BLaER1 treated with 17β-estradiol and CSF1 and Interleukin-3, amounts not matched to agents 10 nM and 100 nM (cell line): ENCODE data around the gene PIP5K1B.

Experiments used
- H3K27ac ChIP-seq, 11 experiments: shearing (Covaris generic); formaldehyde crosslinking; 2 replicates each; pipeline ENCODE4 v1.8.1; 2022
- H3K27me3 ChIP-seq, 11 experiments: shearing (Covaris generic); formaldehyde crosslinking; 2 replicates each; pipeline ENCODE4 v1.8.1; 2022
- H3K36me3 ChIP-seq, 11 experiments: shearing (Covaris generic); formaldehyde crosslinking; 2 replicates each; pipeline ENCODE4 v1.8.1; 2022
- H3K4me1 ChIP-seq, 10 experiments: shearing (Covaris generic); formaldehyde crosslinking; 2 replicates each; pipeline ENCODE4 v1.8.1; 2022
- H3K4me2 ChIP-seq, 11 experiments: shearing (Covaris generic); formaldehyde crosslinking; 2 replicates each; pipeline ENCODE4 v1.8.1; 2022
- H3K4me3 ChIP-seq, 10 experiments: shearing (Covaris generic); formaldehyde crosslinking; 2 replicates each; pipeline ENCODE4 v1.8.1; 2022
- H3K9ac ChIP-seq, 11 experiments: shearing (Covaris generic); formaldehyde crosslinking; 2 replicates each; pipeline ENCODE4 v1.8.1; 2022
- H3K9me3 ChIP-seq, 11 experiments: shearing (Covaris generic); formaldehyde crosslinking; replicated peaks in 1 of 11; 2 replicates each; pipeline ENCODE4 v1.8.1; 2022
- H4K20me1 ChIP-seq, 11 experiments: shearing (Covaris generic); formaldehyde crosslinking; 2 replicates each; pipeline ENCODE4 v1.8.1; 2022
- Cebpa-rat ChIP-seq, 11 experiments: shearing (Covaris generic); IDR thresholded peaks; 2 replicates each; pipeline ENCODE4 v1.8.1; 2022

The PIP5K1B gene

GRCh38 chr9:68727636-68728035, 22.6 kb downstream of the PIP5K1B start:
- no peaks in the 10 kb centered on the region for H4K20me1 ChIP-seq
- no peak overlapping the region for H3K4me2 ChIP-seq
- H3K9ac ChIP-seq = no peak overlapping the region
- TF ChIP-seq Cebpa-rat (IDR thresholded peaks at IDR 0.05) = no peak
- H3K27ac ChIP-seq = no peak overlapping the region
- no peaks in the 10 kb centered on the region for H3K4me1 ChIP-seq
- H3K4me3 ChIP-seq = no peak overlapping the region
- peaks cover 0 to 14% (median 7%) of the 10 kb centered on the region in 11 experiments; a peak in 12 of 22 replicates for H3K9me3 ChIP-seq
- H3K27me3 ChIP-seq = no peaks in the 10 kb centered on the region
- H3K36me3 ChIP-seq = no peaks in the 10 kb centered on the region

DNA sequence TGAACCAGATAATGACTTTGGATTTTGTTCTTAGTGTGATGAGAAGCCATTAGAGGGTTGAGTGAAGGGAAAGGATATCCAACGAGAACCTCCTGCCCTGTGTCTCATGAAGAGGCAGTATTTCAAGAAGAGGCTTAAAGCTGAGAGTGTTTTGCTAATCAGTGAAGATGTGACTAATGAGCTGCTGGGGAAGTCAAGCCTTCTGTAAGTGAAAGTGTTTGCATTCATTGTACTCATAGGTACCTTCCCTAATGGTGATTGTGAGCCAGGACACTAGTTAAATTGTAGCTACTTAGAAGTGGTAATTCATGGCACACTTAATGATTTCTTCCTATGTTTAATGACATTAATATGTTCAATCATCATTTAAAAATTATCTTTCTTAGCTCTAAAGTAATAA, 23.7 kb downstream of the PIP5K1B start:
- Histone ChIP-seq H3K4me2 (no peak overlapping the region), H3K27me3 (no peaks in the 10 kb centered on the region), H3K9me3 (peaks cover 0 to 7% (median 6%) of the 10 kb centered on the region in 11 experiments; a peak in 12 of 22 replicates), H3K4me3 (no peak overlapping the region), H3K36me3 (no peaks in the 10 kb centered on the region), H3K4me1 (no peaks in the 10 kb centered on the region), H4K20me1 (no peaks in the 10 kb centered on the region), H3K9ac (no peak overlapping the region), H3K27ac (no peak overlapping the region)
- TF ChIP-seq Cebpa-rat (IDR thresholded peaks at IDR 0.05) = no peak

- Histone ChIP-seq H3K9ac (no peak overlapping the region), H3K9me3 (no peaks in the 10 kb centered on the region; a peak in 1 of 22 replicates), H3K27me3 (no peaks in the 10 kb centered on the region), H4K20me1 (no peaks in the 10 kb centered on the region), H3K4me3 (no peak overlapping the region), H3K27ac (no peak overlapping the region), H3K4me2 (no peak overlapping the region), H3K4me1 (no peaks in the 10 kb centered on the region), H3K36me3 (no peaks in the 10 kb centered on the region)
- TF ChIP-seq Cebpa-rat (IDR thresholded peaks at IDR 0.05) = no peak
These were observed 25.7 kb downstream of the PIP5K1B start for GRCh38 chr9:68730570-68731235.

- no peak overlapping the region for H3K4me2 ChIP-seq
These were observed 26.8 kb downstream of the PIP5K1B start for GRCh38 chr9:68731857-68732256.

GRCh38 chr9:68732405-68733020, 27.5 kb downstream of the PIP5K1B start:
- no peak overlapping the region for H3K27ac ChIP-seq
- H3K9me3 ChIP-seq = no peaks in the 10 kb centered on the region; a peak in 1 of 22 replicates
- H3K4me1 ChIP-seq = no peaks in the 10 kb centered on the region
- H3K4me3 ChIP-seq = no peak overlapping the region
- TF ChIP-seq Cebpa-rat (IDR thresholded peaks at IDR 0.05) = no peak
- no peak overlapping the region for H3K9ac ChIP-seq
- H4K20me1 ChIP-seq = no peaks in the 10 kb centered on the region
- no peaks in the 10 kb centered on the region for H3K36me3 ChIP-seq
- H3K27me3 ChIP-seq = no peaks in the 10 kb centered on the region
- H3K4me2 ChIP-seq = 0 out of 22 replicates have a peak overlapping the region, but pooled peaks of 1 of the 11 experiments have one; percentile 28

More at GRCh38 chr9:68731857-68732256, 26.8 kb downstream of the PIP5K1B start:
- no peaks in the 10 kb centered on the region for H4K20me1 ChIP-seq
- no peaks in the 10 kb centered on the region for H3K36me3 ChIP-seq
- H3K27ac ChIP-seq = no peak overlapping the region
- TF ChIP-seq Cebpa-rat (IDR thresholded peaks at IDR 0.05) = no peak
- no peaks in the 10 kb centered on the region for H3K4me1 ChIP-seq
- H3K9ac ChIP-seq = no peak overlapping the region
- H3K27me3 ChIP-seq = no peaks in the 10 kb centered on the region
- H3K4me3 ChIP-seq = no peak overlapping the region
- no peaks in the 10 kb centered on the region; a peak in 1 of 22 replicates for H3K9me3 ChIP-seq

DNA sequence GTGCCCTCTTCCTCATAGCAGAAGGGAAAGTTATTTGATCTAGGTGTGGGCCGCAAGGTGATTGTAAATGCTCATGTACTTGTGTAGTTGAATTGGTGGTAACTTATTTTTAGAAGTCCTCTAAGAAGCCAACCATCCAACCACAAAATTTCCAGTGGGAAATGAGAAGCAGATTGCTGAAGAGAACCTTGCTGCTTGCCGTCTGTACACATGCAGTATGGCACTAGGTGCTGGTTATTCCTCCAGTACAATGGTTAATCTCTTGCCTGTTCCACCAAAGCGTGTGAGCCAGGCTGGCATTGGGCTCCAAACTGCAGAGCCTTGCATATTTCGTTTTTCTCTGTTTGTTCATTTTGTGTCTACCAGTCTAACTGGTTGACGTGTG, 28.0 kb downstream of the PIP5K1B start:
- Histone ChIP-seq H3K4me2 (0 out of 22 replicates have a peak overlapping the region, but pooled peaks of 2 of the 11 experiments have one; percentile 18 to 28), H3K9me3 (no peaks in the 10 kb centered on the region; a peak in 1 of 22 replicates), H4K20me1 (no peaks in the 10 kb centered on the region), H3K27ac (no peak overlapping the region), H3K4me3 (no peak overlapping the region), H3K36me3 (no peaks in the 10 kb centered on the region), H3K27me3 (no peaks in the 10 kb centered on the region), H3K9ac (no peak overlapping the region), H3K4me1 (no peaks in the 10 kb centered on the region)
- no peak for TF ChIP-seq Cebpa-rat (IDR thresholded peaks at IDR 0.05)

GRCh38 chr9:68738358-68738757, 33.3 kb downstream of the PIP5K1B start:
- H3K4me3 ChIP-seq = no peak overlapping the region
- no peaks in the 10 kb centered on the region for H4K20me1 ChIP-seq
- H3K9me3 ChIP-seq = no peaks in the 10 kb centered on the region
- no peak for TF ChIP-seq Cebpa-rat (IDR thresholded peaks at IDR 0.05)
- no peak overlapping the region for H3K27ac ChIP-seq
- H3K27me3 ChIP-seq = no peaks in the 10 kb centered on the region
- no peaks in the 10 kb centered on the region for H3K36me3 ChIP-seq
- H3K9ac ChIP-seq = no peak overlapping the region
- no peak overlapping the region for H3K4me2 ChIP-seq
- peaks cover 0 to 7% (median 5%) of the 10 kb centered on the region in 10 experiments; a peak in 6 of 20 replicates for H3K4me1 ChIP-seq

- Histone ChIP-seq H3K27ac (no peak overlapping the region), H3K9ac (no peak overlapping the region), H3K4me3 (no peak overlapping the region), H4K20me1 (no peaks in the 10 kb centered on the region), H3K4me2 (peak overlapping the region in 4 of 11 experiments; percentile 3 to 35 (median 14); a peak in 2 of 22 replicates), H3K4me1 (peaks cover 0 to 7% (median 5%) of the 10 kb centered on the region in 10 experiments; a peak in 6 of 20 replicates), H3K27me3 (no peaks in the 10 kb centered on the region), H3K36me3 (no peaks in the 10 kb centered on the region), H3K9me3 (no peaks in the 10 kb centered on the region)
- TF ChIP-seq Cebpa-rat (IDR thresholded peaks at IDR 0.05) = no peak
These were observed 34.7 kb downstream of the PIP5K1B start for GRCh38 chr9:68739621-68740174.

DNA sequence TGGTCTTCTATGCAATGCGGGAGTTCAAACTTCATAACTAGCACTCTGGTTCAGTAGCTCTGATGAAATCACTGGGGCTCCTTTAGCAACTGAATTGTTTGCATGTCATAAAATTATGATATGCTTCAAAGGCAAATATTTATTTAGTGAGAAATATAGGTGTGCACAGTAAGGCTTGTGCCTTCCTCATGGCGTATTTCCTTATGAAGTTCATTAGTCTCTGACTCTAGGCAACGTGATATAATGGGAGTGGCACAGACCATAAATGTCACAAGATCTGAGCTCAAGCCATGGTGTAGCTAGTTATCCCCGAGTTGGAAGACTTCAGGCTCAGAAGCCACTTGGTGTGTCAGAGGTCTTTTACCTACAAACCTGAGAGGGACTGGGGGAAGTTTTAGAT, 35.5 kb downstream of the PIP5K1B start:
- H3K9me3 ChIP-seq = no peaks in the 10 kb centered on the region
- H3K4me2 ChIP-seq = no peak overlapping the region
- TF ChIP-seq Cebpa-rat (IDR thresholded peaks at IDR 0.05) = no peak
- H3K9ac ChIP-seq = no peak overlapping the region
- H3K4me3 ChIP-seq = no peak overlapping the region
- no peaks in the 10 kb centered on the region for H3K27me3 ChIP-seq
- H4K20me1 ChIP-seq = no peaks in the 10 kb centered on the region
- H3K36me3 ChIP-seq = no peaks in the 10 kb centered on the region
- H3K4me1 ChIP-seq = peaks cover 0 to 7% (median 5%) of the 10 kb centered on the region in 10 experiments; a peak in 6 of 20 replicates
- H3K27ac ChIP-seq = no peak overlapping the region
